ENCODE measurements around the gene TRMT10A.

GRCh38 chr4:99571883-99572282 lies 8.0 kb upstream of the TRMT10A start:
- no peak for TF ChIP-seq CTCF (IDR thresholded peaks at IDR 0.05; ENCODE audit: low read length)
- no peak for TF ChIP-seq EZH2 (IDR thresholded peaks at IDR 0.05; ENCODE audit: borderline replicate concordance, low read length)
